ACC112 (cell line): Measurements from ENCODE around the gene NAGA.

ENCODE experiments used
- H2AFZ ChIP-seq: fragments of 200-600 bp; sonication (generic); one replicate; pipeline ENCODE4 v1.6.0; 2017; ENCODE audit warnings: antibody characterized with exemption, low read length; ENCODE audit not compliant: unreplicated experiment
- H3K27ac ChIP-seq: fragments of 200-600 bp; sonication (generic); 2 replicates; pipeline ENCODE4 v1.5.1; 2014; ENCODE audit warnings: low read depth, mild to moderate bottlenecking, antibody characterized with exemption, low read length, moderate library complexity
- H3K27me3 ChIP-seq: fragments of 200-600 bp; sonication (generic); 2 replicates; pipeline ENCODE4 v1.6.1; 2014; ENCODE audit warnings: mild to moderate bottlenecking, antibody characterized with exemption, low read length, moderate library complexity, mixed read lengths; ENCODE audit not compliant: insufficient read depth
- H3K36me3 ChIP-seq: fragments of 200-600 bp; sonication (generic); 2 replicates; pipeline ENCODE4 v1.6.1; 2016; ENCODE audit warnings: mild to moderate bottlenecking, antibody characterized with exemption, low read length, moderate library complexity, mixed read lengths; ENCODE audit not compliant: insufficient read depth
- H3K4me1 ChIP-seq: fragments of 200-600 bp; sonication (generic); one replicate; pipeline ENCODE4 v1.6.1; 2016; ENCODE audit warnings: low read length, mixed read lengths; ENCODE audit not compliant: insufficient read depth, unreplicated experiment, control insufficient read depth
- H3K4me3 ChIP-seq: fragments of 200-600 bp; sonication (generic); 2 replicates; pipeline ENCODE4 v1.5.1; 2014; ENCODE audit warnings: mild to moderate bottlenecking, low read depth, low read length
- H3K79me2 ChIP-seq: fragments of 200-600 bp; sonication (generic); one replicate; pipeline ENCODE4 v1.6.0; 2016; ENCODE audit warnings: low read length; ENCODE audit not compliant: control insufficient read depth, unreplicated experiment, insufficient read depth

Gene NAGA

DNA sequence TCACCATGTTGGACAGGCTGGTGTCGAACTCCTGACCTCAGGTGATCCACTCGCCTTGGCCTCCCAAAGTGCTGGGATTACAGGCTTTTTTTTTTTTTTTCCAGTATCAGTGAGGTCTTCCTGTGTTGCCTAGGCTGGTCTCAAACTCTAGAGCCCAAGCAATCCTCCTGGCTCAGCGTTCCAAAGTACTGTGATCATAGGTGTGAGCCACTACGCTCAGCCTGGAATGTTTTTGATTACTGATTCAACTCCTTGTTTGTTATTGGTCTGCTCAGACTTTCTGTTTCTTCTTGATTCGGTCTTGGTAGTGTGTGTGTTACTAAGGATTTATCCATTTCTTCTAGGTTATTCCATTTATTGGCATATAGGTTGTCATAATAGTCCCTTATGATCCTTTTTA, 31.3 kb downstream of the NAGA start:
- Histone ChIP-seq H2AFZ (no peak overlapping the region), H3K27me3 (no peaks in the 10 kb centered on the region), H3K36me3 (no peaks in the 10 kb centered on the region)

DNA sequence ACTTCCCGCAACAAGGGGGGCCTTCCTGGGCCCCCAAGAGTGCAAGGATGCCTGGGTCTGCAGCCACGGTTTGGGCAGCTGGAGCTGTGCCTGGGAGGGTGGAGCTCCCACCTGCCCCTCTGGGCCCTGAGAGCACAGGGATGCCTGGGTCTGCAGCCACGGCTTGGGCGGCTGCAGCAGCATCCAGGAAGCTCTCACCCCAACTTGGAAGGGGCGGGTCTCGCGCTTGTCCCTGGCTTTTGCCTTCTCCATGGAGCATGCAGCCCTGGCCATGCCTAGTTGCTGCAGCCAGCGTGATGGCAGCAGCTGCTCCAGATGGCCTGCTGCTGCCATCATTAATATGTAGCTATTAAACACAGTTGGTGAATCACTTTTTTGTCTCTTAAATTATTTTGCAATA, 35.4 kb downstream of the NAGA start:
- Histone ChIP-seq H3K36me3 (no peaks in the 10 kb centered on the region), H3K27ac (no peak overlapping the region), H3K79me2 (no peaks in the 10 kb centered on the region), H3K4me1 (no peaks in the 10 kb centered on the region), H3K27me3 (no peaks in the 10 kb centered on the region), H3K4me3 (no peak overlapping the region), H2AFZ (no peak overlapping the region)

More for the DNA sequence above, 31.3 kb downstream of the NAGA start:
- Histone ChIP-seq H3K4me3 (no peak overlapping the region), H3K27ac (no peak overlapping the region), H3K4me1 (no peaks in the 10 kb centered on the region), H3K79me2 (no peaks in the 10 kb centered on the region)

GRCh38 chr22:42033263-42034181, 37.1 kb downstream of the NAGA start:
- H3K36me3 ChIP-seq: no peaks in the 10 kb centered on the region
- no peaks in the 10 kb centered on the region for H3K4me1 ChIP-seq
- H3K27ac ChIP-seq: no peak overlapping the region
- no peaks in the 10 kb centered on the region for H3K27me3 ChIP-seq
- no peak overlapping the region for H3K4me3 ChIP-seq
- no peaks in the 10 kb centered on the region for H3K79me2 ChIP-seq
- no peak overlapping the region for H2AFZ ChIP-seq

- Histone ChIP-seq H3K4me3 (no peak overlapping the region), H2AFZ (no peak overlapping the region), H3K79me2 (no peaks in the 10 kb centered on the region)
These were observed 43.9 kb downstream of the NAGA start for GRCh38 chr22:42026705-42027104.

DNA sequence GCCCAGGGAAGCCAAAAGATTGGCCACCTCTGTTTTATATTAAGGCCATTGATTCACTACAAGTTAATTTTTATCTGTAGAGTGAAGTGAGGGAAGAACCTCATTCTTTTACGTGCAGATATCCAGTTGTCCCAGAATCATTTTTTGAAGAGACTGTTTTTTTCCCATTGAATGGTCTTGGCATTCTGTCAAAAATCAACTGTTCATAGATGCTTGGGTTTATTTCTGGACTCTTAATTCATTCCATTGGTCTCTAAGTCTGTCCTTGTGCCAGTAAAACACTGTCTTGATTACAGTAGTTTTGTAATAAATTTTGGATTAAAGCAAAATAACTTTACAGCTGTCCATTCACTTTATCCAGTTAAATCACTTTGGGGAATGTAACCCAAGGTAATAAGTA, 45.2 kb downstream of the NAGA start:
- Histone ChIP-seq H3K36me3 (no peaks in the 10 kb centered on the region), H3K79me2 (no peaks in the 10 kb centered on the region), H3K27me3 (no peaks in the 10 kb centered on the region), H2AFZ (no peak overlapping the region), H3K4me1 (no peaks in the 10 kb centered on the region), H3K4me3 (no peak overlapping the region), H3K27ac (no peak overlapping the region)

More at GRCh38 chr22:42026705-42027104, 43.9 kb downstream of the NAGA start:
- Histone ChIP-seq H3K27ac (no peak overlapping the region), H3K36me3 (no peaks in the 10 kb centered on the region), H3K27me3 (no peaks in the 10 kb centered on the region), H3K4me1 (no peaks in the 10 kb centered on the region)

- no peaks in the 10 kb centered on the region; the same call in 1 of the 2 replicates for H3K27me3 ChIP-seq
- H2AFZ ChIP-seq: no peak overlapping the region
- H3K79me2 ChIP-seq: no peaks in the 10 kb centered on the region
- H3K4me1 ChIP-seq: no peaks in the 10 kb centered on the region
- H3K4me3 ChIP-seq: no peak overlapping the region
- H3K36me3 ChIP-seq: no peaks in the 10 kb centered on the region
- no peak overlapping the region for H3K27ac ChIP-seq
These were observed 48.3 kb downstream of the NAGA start for GRCh38 chr22:42022162-42022847.

DNA sequence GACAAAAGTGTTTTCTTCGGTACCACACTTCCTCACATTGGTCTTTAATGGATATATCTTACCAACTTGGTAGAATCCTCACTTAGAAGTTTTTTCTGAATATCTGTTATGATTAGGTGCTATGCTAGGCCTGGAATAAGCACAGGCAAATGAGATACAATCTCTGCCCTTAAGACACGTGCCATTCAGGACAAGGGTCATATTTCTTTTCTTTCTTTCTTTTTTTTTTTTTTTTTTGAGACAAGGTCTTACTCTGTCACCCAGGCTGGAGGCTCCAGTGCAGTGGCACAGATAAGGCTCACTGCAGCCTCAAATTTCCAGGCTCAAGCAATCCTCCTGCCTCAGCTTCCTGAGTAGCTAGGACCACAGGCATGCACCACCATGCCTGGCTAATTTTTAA, 49.0 kb downstream of the NAGA start:
- Histone ChIP-seq H3K4me1 (no peaks in the 10 kb centered on the region), H3K79me2 (no peaks in the 10 kb centered on the region), H3K27ac (no peak overlapping the region), H3K36me3 (no peaks in the 10 kb centered on the region), H2AFZ (no peak overlapping the region), H3K4me3 (no peak overlapping the region), H3K27me3 (peaks cover 6% of the 10 kb centered on the region; the same call in 1 of the 2 replicates)

DNA sequence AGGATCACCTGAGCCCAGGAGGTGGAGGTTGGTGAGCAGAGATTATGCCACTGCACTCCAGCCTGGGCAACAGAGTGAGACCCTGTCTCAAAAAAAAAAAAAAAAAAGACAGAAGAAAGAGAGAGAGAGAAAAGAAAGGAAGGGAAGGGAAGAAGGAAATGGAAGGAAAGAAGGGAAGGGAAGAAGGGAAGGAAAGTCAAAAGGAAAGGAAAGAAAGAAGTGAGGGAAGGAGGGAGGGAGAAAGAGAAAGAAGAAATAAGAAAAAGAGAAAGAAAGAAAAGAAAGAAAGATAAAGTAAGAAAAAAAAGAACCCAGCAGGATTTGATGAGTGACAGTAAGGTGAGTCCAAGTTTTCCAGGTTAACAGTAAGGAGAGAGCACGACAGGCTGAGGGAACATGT, 52.4 kb downstream of the NAGA start:
- H3K27ac ChIP-seq: no peak overlapping the region
- H2AFZ ChIP-seq: no peak overlapping the region
- H3K36me3 ChIP-seq: no peaks in the 10 kb centered on the region
- no peaks in the 10 kb centered on the region for H3K4me1 ChIP-seq
- H3K27me3 ChIP-seq: peaks cover 8% of the 10 kb centered on the region; the same call in 1 of the 2 replicates
- H3K79me2 ChIP-seq: no peaks in the 10 kb centered on the region
- no peak overlapping the region for H3K4me3 ChIP-seq

DNA sequence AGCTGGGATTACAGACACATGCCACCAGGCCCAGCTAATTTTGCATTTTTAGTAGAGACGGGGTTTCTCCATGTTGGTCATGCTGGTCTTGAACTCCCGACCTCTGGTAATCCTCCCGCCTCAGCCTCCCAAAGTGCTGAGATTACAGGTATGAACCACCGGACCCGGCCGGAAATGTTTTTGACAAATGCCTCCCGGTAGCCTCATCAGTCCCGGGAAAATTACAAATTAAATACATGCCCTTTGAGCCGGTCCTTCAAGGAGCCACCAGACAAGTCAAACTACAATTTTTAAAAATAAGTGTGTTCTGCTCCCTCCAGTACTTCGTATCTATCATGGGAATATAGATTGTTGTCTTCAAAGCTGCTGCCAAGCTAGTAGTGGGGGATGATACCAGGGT, 54.5 kb downstream of the NAGA start:
- Histone ChIP-seq H2AFZ (no peak overlapping the region), H3K36me3 (no peaks in the 10 kb centered on the region), H3K4me1 (no peaks in the 10 kb centered on the region), H3K4me3 (no peak overlapping the region), H3K27me3 (peaks cover 8% of the 10 kb centered on the region; the same call in 1 of the 2 replicates), H3K79me2 (no peaks in the 10 kb centered on the region), H3K27ac (no peak overlapping the region)

DNA sequence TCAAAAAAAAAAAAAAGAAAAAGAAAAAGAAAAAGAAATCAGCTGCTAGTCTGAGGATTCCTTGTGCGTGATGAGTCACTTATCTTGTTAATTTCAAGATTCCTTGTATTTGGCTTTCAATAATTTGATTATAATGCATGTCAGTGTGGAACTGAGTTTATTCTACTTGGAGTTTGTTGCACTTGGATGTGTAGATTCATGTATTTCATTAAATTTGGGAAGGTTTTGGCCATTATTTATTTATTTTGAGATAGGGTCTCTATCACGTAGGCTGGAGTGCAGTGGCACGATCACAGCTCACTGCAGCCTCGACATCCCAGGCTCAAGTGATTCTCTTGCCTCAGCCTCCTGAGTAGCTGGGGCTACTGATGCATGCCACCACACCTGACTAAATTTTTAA, 57.2 kb downstream of the NAGA start:
- no peaks in the 10 kb centered on the region for H3K79me2 ChIP-seq
- H3K4me1 ChIP-seq: no peaks in the 10 kb centered on the region
- no peak overlapping the region for H3K4me3 ChIP-seq
- no peak overlapping the region for H3K27ac ChIP-seq
- H3K27me3 ChIP-seq: peaks cover 8% of the 10 kb centered on the region; the same call in 1 of the 2 replicates
- no peak overlapping the region for H2AFZ ChIP-seq
- H3K36me3 ChIP-seq: no peaks in the 10 kb centered on the region
